ENCODE data around the gene SNX8. TPM values are rescaled to one million over a fixed set of nuclear protein-coding genes. Genes with fewer than 3 reads are reported as not detected.
A peak's percentile ranks its signal among the peaks of the same experiment; 100 is the strongest.

The SNX8 gene
- total and polyA plus RNA-seq, 2 of the 13 experiments (the other 11 are each of a cell fraction or from before 2014, with no cell fraction given) = 20.6 to 45.2 TPM

- TF ChIP-seq BATF2 (CRISPR knock-in tag; IDR thresholded peaks at IDR 0.05) (0 out of 2 replicates have a peak, but pooled peaks have one; percentile 71), TP53 (CRISPR knock-in tag; conservative IDR thresholded peaks at IDR 0.05) (no peak), RXRA (CRISPR knock-in tag; IDR thresholded peaks at IDR 0.05) (no peak), PRDM10 (CRISPR knock-in tag; IDR thresholded peaks at IDR 0.05; ENCODE audit: low read depth) (peak; percentile 99), TEAD2 (CRISPR knock-in tag; IDR thresholded peaks at IDR 0.05) (no peak), ZNF589 (CRISPR knock-in tag; conservative IDR thresholded peaks at IDR 0.05) (no peak), KLF12 (CRISPR knock-in tag; IDR thresholded peaks at IDR 0.05; ENCODE audit: borderline replicate concordance) (peak; percentile 24; the same call in 1 of the 2 replicates), JUND (CRISPR knock-in tag; IDR thresholded peaks at IDR 0.05) (no peak), HBP1 (CRISPR knock-in tag; IDR thresholded peaks at IDR 0.05; ENCODE audit: low read depth) (peak; percentile 80), ZBTB20 (CRISPR knock-in tag; IDR thresholded peaks at IDR 0.05; ENCODE audit: borderline replicate concordance, low read depth) (no peak), FOXC1 (CRISPR knock-in tag; IDR thresholded peaks at IDR 0.05; ENCODE audit: borderline replicate concordance) (peak; percentile 39; the same call in 1 of the 2 replicates), HOMEZ (CRISPR knock-in tag; IDR thresholded peaks at IDR 0.05; ENCODE audit: low read depth) (no peak), KDM3A (CRISPR knock-in tag; IDR thresholded peaks at IDR 0.05; ENCODE audit: low read depth) (no peak), ZNF558 (CRISPR knock-in tag; IDR thresholded peaks at IDR 0.05; ENCODE audit: borderline replicate concordance) (peak; percentile 34; the same call in 1 of the 2 replicates), ZNF839 (CRISPR knock-in tag; IDR thresholded peaks at IDR 0.05; ENCODE audit: borderline replicate concordance) (no peak), ZNF784 (CRISPR knock-in tag; IDR thresholded peaks at IDR 0.05; ENCODE audit: borderline replicate concordance) (no peak), ZNF792 (CRISPR knock-in tag; IDR thresholded peaks at IDR 0.05) (no peak), TBL1XR1 (IDR thresholded peaks at IDR 0.05; ENCODE audit: borderline replicate concordance, low read length, partially characterized antibody) (no peak), ATF7 (IDR thresholded peaks at IDR 0.05) (peak; percentile 89), ATF7 (CRISPR knock-in tag; IDR thresholded peaks at IDR 0.05) (no peak), DMAP1 (CRISPR knock-in tag; IDR thresholded peaks at IDR 0.05) (peak; percentile 76), NFKBIZ (CRISPR knock-in tag; IDR thresholded peaks at IDR 0.05) (no peak), ZNF615 (CRISPR knock-in tag; IDR thresholded peaks at IDR 0.05; ENCODE audit: borderline replicate concordance) (no peak)
Measured at GRCh38 chr7:2354186-2354938, 40.1 kb upstream of the SNX8 start, which contains the start of gene EIF3B (continued).

All from HepG2 (cell line).